GM21786 (cell line): ENCODE measurements around the gene ITGB3.

Experiments used
- ATAC-seq: cut with Tn5 transposase; IDR thresholded peaks from one replicate; pipeline ENCODE4 v1.9.1; 2021; ENCODE audit not compliant: unreplicated experiment

The ITGB3 gene

GRCh38 chr17:47295874-47296255 is 42.2 kb downstream of the ITGB3 start:
- no peak for ATAC-seq

- no peak for ATAC-seq
Observed at GRCh38 chr17:47297661-47298400, 44.2 kb downstream of the ITGB3 start.

GRCh38 chr17:47298712-47299111 is 45.1 kb downstream of the ITGB3 start:
- no peak for ATAC-seq

- no peak for ATAC-seq
Observed at GRCh38 chr17:47299239-47299910, 45.7 kb downstream of the ITGB3 start.

- no peak for ATAC-seq
Observed at GRCh38 chr17:47300718-47301117, 47.1 kb downstream of the ITGB3 start.

- no peak for ATAC-seq
Observed at GRCh38 chr17:47301161-47301560, 47.5 kb downstream of the ITGB3 start.

- no peak for ATAC-seq
Observed at GRCh38 chr17:47301831-47302230, 48.2 kb downstream of the ITGB3 start.

GRCh38 chr17:47304186-47304585 is 50.6 kb downstream of the ITGB3 start:
- no peak for ATAC-seq

- ATAC-seq = no peak
Observed at GRCh38 chr17:47305302-47305923, 51.8 kb downstream of the ITGB3 start.

GRCh38 chr17:47310186-47310733 is 56.6 kb downstream of the ITGB3 start:
- ATAC-seq = no peak

GRCh38 chr17:47311420-47311819 is 57.8 kb downstream of the ITGB3 start:
- no peak for ATAC-seq

GRCh38 chr17:47315451-47316266 is 62.0 kb downstream of the ITGB3 start:
- no peak for ATAC-seq

GRCh38 chr17:47316311-47316710 is 62.7 kb downstream of the ITGB3 start:
- no peak for ATAC-seq

- no peak for ATAC-seq
Observed at GRCh38 chr17:47317119-47317518, 63.5 kb downstream of the ITGB3 start.

- no peak for ATAC-seq
Observed at GRCh38 chr17:47318197-47318918, 64.7 kb downstream of the ITGB3 start.

GRCh38 chr17:47320879-47321502 is 67.4 kb downstream of the ITGB3 start:
- ATAC-seq = no peak

- peak; percentile 79 for ATAC-seq
Observed at GRCh38 chr17:47323382-47324223, 70.0 kb downstream of the ITGB3 start, which contains the start of gene EFCAB13. EFCAB13 (plus strand) TSS chr17:47323955; CDS start chr17:47328354, 4,399 bp downstream.

- ATAC-seq = peak; percentile 24
Observed at GRCh38 chr17:47324224-47325020, 70.8 kb downstream of the ITGB3 start.
